GM18507 (cell line): ENCODE results near the gene ETNK1.

Experiments used
- DNase-seq: peaks from one replicate; pipeline ENCODE4 v3.0.0; 2011; ENCODE audit warnings: low read depth; ENCODE audit not compliant: insufficient read length; ENCODE audit errors: extremely low spot score
- FAIRE-seq: peaks from 2 replicates; lab custom pipeline; 2011; peaks lifted over from hg19 to GRCh38; lab: Jason Lieb, UNC

The ETNK1 gene

DNA sequence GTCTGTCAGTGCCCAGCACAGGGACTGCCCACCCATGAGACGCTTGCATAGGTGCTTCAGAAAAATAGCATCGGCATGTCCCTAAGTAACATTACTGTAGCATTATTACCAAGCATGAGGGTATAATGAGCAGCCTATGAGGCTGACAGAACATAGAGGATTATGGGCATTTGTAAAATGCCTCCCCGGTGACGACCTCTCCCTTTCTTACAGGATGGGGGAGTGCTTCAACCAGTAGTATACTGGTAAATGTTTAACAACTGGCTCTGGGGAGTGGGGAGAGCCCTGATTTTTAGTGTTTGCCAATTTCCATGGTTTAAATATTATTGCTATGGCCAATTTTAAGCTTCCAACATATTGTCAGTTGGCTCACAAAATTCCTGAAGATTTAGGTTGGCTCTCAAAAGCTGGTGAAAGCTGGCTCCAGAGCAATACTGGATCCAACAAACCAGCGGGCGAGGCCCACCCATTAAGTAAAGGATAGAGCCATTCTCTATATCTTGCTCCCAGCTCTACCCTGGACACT lies 104.5 kb downstream of the ETNK1 start:
- DNase-seq (no peak), FAIRE-seq (no peak)

DNA sequence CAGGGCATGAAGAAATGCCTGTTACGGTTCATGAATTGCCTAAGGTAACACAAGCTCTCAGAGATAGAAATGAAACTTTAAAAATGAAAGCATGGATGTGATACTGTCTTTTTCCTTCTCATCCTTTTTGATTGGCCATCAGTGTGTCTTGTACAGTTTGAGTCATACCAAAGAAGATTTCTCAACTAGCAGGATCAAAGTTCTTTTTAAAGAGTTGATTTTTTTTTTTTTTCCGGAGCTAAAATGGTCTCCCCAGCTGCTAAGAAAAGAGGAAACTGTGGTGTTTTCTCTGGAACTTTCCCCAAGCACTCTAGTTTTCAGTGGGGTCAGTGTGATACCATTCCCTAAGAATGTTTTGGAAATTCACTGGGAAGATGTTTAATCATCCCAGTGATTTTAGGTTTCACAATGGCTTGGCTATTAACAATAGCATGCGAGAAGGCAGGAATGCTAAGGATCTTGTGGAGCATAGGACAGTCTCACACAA lies 105.0 kb downstream of the ETNK1 start:
- no peak for FAIRE-seq
- DNase-seq = no peak

DNA sequence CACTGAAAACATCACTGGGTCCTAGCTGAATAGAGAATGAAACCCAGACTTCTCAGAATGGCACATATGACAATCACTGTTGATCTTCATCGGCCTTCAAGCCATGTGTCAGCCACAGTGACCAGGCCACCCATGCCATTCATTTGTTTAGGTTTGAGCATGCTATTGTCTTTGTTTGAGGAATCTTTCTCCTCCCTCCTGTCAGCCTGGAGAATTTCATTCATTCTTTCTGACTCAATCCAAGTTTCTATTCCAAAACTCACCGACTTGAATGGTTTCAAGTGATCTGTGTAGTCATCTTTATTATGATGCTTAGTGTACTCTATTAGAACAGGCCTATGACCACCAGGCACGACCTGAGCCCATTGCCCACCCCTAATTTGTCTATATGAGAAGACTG lies 106.3 kb downstream of the ETNK1 start:
- DNase-seq (no peak), FAIRE-seq (no peak)

DNA sequence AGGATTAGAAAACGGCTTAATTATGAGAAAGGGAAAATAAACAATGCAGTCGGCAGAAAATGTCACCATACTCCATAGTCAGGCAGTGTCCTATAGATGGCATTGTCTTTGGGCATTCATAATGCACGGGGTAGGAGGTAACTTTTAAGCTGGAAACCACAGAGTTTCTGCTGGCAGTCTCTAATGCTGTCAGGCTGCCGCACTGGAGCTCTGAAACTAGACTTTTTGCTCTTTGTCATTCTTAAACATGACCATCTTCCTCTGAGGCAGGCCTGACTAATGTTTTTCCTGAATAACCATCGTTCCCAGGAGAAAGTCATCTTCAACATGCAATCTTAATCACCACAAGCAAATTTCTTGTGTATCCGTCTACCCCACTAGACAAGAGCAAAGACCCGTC lies 108.8 kb downstream of the ETNK1 start:
- DNase-seq (no peak), FAIRE-seq (no peak)

DNA sequence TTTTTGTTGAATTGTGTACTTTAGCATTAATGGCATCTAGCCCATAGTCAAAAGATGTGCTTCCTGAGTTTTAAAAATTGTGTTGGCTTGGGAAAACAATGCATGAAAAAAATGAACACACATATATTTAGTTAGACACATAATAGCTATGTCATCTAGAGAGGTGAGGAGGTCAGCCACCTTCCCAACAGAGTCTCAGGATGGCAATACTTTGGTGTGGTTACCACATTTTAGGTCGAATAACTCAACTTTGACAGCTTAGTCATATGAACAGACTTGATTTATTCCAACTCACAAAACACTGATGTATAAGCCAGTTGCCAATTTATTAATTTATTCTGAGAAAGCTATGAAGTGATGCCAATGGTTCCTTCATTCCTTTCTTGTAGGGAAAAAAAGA lies 114.0 kb downstream of the ETNK1 start:
- no peak for FAIRE-seq
- DNase-seq = no peak
